PFSK-1 (cell line): Measurements from ENCODE around the gene DOCK4.

Experiments
- FOXP2 ChIP-seq: optimal IDR thresholded peaks from 2 replicates; pipeline ENCODE3; 2011; ENCODE audit warnings: borderline replicate concordance, control low read depth, inconsistent platforms; ENCODE audit not compliant: insufficient read depth; ENCODE audit errors: extremely low read length, extremely low read depth
- POLR2AphosphoS5 ChIP-seq: IDR thresholded peaks from 2 replicates; pipeline ENCODE4 v1.6.1; 2012; ENCODE audit warnings: low read depth, mild to moderate bottlenecking, control low read depth, low read length, moderate library complexity
- REST ChIP-seq, 2 experiments: IDR thresholded peaks; 2 replicates each; pipeline versions ENCODE4 v1.6.1 to v1.8.0; 2011 to 2012; ENCODE audit warnings: low read depth in 2 of 2, low read length in 2 of 2, control low read depth in 1 of 2, inconsistent platforms in 1 of 2, mild to moderate bottlenecking in 1 of 2, moderate library complexity in 1 of 2; ENCODE audit not compliant: insufficient read depth in 1 of 2
- SIN3A ChIP-seq: IDR thresholded peaks from 2 replicates; pipeline ENCODE4 v1.6.1; 2012; ENCODE audit warnings: mild to moderate bottlenecking, low read length, moderate library complexity, borderline replicate concordance; ENCODE audit not compliant: insufficient read depth
- TAF1 ChIP-seq: IDR thresholded peaks from 2 replicates; pipeline ENCODE4 v1.6.1; 2012; ENCODE audit warnings: low read length, control low read depth, borderline replicate concordance; ENCODE audit not compliant: insufficient read depth

DNA sequence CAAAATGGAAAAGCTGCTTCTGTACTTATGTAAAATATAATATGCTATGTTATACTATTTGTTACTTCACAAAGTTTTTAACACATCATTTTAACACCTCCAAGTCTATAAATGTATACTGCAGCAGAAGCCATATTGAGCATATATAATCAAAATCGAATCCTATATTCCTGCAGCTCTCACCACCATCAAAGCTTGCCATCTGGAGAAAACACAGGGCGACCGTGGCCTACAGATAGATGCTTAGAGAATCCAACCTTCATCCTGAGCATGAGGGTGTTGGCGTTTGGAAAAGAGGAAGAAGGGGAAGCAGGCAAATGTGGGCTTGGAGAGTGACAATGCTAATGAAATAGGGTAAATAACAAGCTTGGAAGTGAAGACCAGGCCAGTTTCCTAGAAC is 385.2 kb downstream of the DOCK4 start:
- no peak for TF ChIP-seq SIN3A
- TF ChIP-seq POLR2AphosphoS5, result no peak
- TF ChIP-seq TAF1, result no peak
- TF ChIP-seq REST (IDR thresholded peaks at IDR 0.05; ENCODE audit: insufficient read depth in 1 of 2, low read depth in 2 of 2, low read length in 2 of 2), result no peak
- TF ChIP-seq FOXP2, result no peak
